K562 (cell line): Measurements from ENCODE around the gene CHD5. TPM values are rescaled to one million over a fixed set of nuclear protein-coding genes. Genes with fewer than 3 reads are reported as not detected.
A peak's percentile ranks its signal among the peaks of the same experiment; 100 is the strongest.

ENCODE experiments used
- CTBP1 ChIP-seq: fragments of 450-650 bp; IDR thresholded peaks from 2 replicates; pipeline ENCODE4 v1.6.1; 2016; ENCODE audit warnings: borderline replicate concordance
- E4F1 ChIP-seq: fragments of 250-450 bp; sonication (Bioruptor Pico); IDR thresholded peaks from 2 replicates; pipeline ENCODE4 v1.5.0; 2021; ENCODE audit warnings: mild to moderate bottlenecking, borderline replicate concordance
- EGR1 ChIP-seq: fragments of 450-650 bp; conservative IDR thresholded peaks from 2 replicates; pipeline ENCODE4 v1.6.1; 2017; ENCODE audit warnings: mild to moderate bottlenecking
- EP300 ChIP-seq: IDR thresholded peaks from 2 replicates; pipeline ENCODE4 v1.6.1; 2012; ENCODE audit warnings: low read length, improper control_type of control experiment
- ETV1 ChIP-seq: fragments of 450-650 bp; conservative IDR thresholded peaks from 2 replicates; pipeline ENCODE4 v1.6.1; 2016; ENCODE audit warnings: missing genetic modification characterization, control low read depth, low read depth, missing compliant biosample characterization
- FOXP1 ChIP-seq: sonication (generic); formaldehyde crosslinking; IDR thresholded peaks from 2 replicates; pipeline ENCODE4 v1.8.0; 2022; ENCODE audit warnings: mild to moderate bottlenecking, missing genetic modification reagents
- MAX ChIP-seq: sonication (generic); formaldehyde crosslinking; IDR thresholded peaks from 2 replicates; pipeline ENCODE4 v1.9.0; 2022; ENCODE audit warnings: mild to moderate bottlenecking, missing genetic modification reagents
- MAZ ChIP-seq, 2 experiments: fragments of 450-650 bp in 1 of 2; sonication (generic) in 1 of 2; formaldehyde crosslinking; IDR thresholded peaks in 1 of 2; conservative IDR thresholded peaks in 1 of 2; 2 replicates each; pipeline versions ENCODE4 v1.4.0 to v1.5.0; 2020; ENCODE audit warnings: mild to moderate bottlenecking in 1 of 2, missing genetic modification reagents in 1 of 2
- MEIS2 ChIP-seq: fragments of 450-650 bp; IDR thresholded peaks from 2 replicates; pipeline ENCODE4 v1.6.1; 2014; ENCODE audit warnings: mild to moderate bottlenecking; ENCODE audit not compliant: partially characterized antibody
- MYC ChIP-seq, 2 experiments: fragments of 250-450 bp in 1 of 2; sonication (Bioruptor Pico) in 1 of 2; IDR thresholded peaks; 2 replicates each; pipeline versions ENCODE4 v1.5.1 to v1.6.1; 2012 to 2021; ENCODE audit warnings: low read depth in 2 of 2, borderline replicate concordance in 1 of 2, improper control_type of control experiment in 1 of 2, low read length in 1 of 2, mild to moderate bottlenecking in 1 of 2, moderate library complexity in 1 of 2
- TEAD4 ChIP-seq, 2 experiments: sonication (generic) in 1 of 2; formaldehyde crosslinking in 1 of 2; IDR thresholded peaks; 2 replicates each; pipeline versions ENCODE4 v1.6.1 to v1.8.0; 2012 to 2022; ENCODE audit warnings: borderline replicate concordance in 1 of 2, inconsistent platforms in 1 of 2, low read length in 1 of 2, mild to moderate bottlenecking in 1 of 2, missing genetic modification reagents in 1 of 2
- VEZF1 ChIP-seq: fragments of 200-800 bp; sonication (Bioruptor generic); IDR thresholded peaks from 2 replicates; pipeline ENCODE4 v1.6.1; 2017; ENCODE audit warnings: missing genetic modification characterization, missing compliant biosample characterization
- ZMIZ1 ChIP-seq, 2 experiments: fragments of 150-350 bp in 1 of 2; IDR thresholded peaks; 2 replicates each; pipeline ENCODE4 v1.6.1; 2012 to 2016; ENCODE audit warnings: low read depth in 2 of 2, low read length in 2 of 2, mild to moderate bottlenecking in 1 of 2, moderate library complexity in 1 of 2
- ZNF277 ChIP-seq: fragments of 250-450 bp; sonication (Bioruptor Pico); IDR thresholded peaks from 2 replicates; pipeline ENCODE4 v1.8.0; 2022; ENCODE audit warnings: inconsistent platforms, mild to moderate bottlenecking, moderate library complexity, borderline replicate concordance
- ZNF507 ChIP-seq: conservative IDR thresholded peaks from 2 replicates; pipeline ENCODE4 v1.6.1; 2017; ENCODE audit warnings: missing genetic modification characterization, missing compliant biosample characterization
- ZNF699 ChIP-seq: fragments of 250-450 bp; sonication (Bioruptor Pico); IDR thresholded peaks from 2 replicates; pipeline ENCODE4 v1.8.0; 2021; ENCODE audit warnings: mild to moderate bottlenecking, moderate library complexity; ENCODE audit not compliant: insufficient replicate concordance
- polyA plus RNA-seq, 8 experiments: library from polyadenylated mRNA; depleted of rRNA in 4 of 8; stranded (reverse) in 5 of 8; unstranded in 3 of 8; fragments of >200 nt; fragmentation: Nextera tagmentation in 2 of 8; fragmentation: Illumina TruSeq in 1 of 8; extraction: Ambion mirVana in 2 of 8; extraction: Trizol in 1 of 8; gene quantifications; 2 replicates each; pipeline versions ENCODE4 v1.2.1 to v1.2.3, GENCODE V29; 2011 to 2014; ENCODE audit warnings: inconsistent platforms in 1 of 8, missing spikeins in 1 of 8
- total RNA-seq, 7 experiments: library from RNA; depleted of rRNA in 6 of 7; stranded (reverse); fragments of >200 nt in 6 of 7; fragmentation: Illumina TruSeq in 2 of 7; extraction: Trizol in 2 of 7; gene quantifications; 2 replicates each; pipeline versions ENCODE4 v1.2.1 to v1.2.3, GENCODE V29; 2011 to 2021; ENCODE audit warnings: low replicate concordance in 1 of 7

CHD5 gene
- total and polyA plus RNA-seq, 9 of the 15 experiments (the other 6 are each of a cell fraction or from before 2014, with no cell fraction given), result 0.03 to 0.52 (median 0.11) TPM; not detected in 2

- 0 out of 2 replicates have a peak, but pooled peaks have one; percentile 23 for TF ChIP-seq CTBP1
- no peak for TF ChIP-seq TEAD4 (IDR thresholded peaks at IDR 0.05; ENCODE audit: low read length)
- TF ChIP-seq TEAD4 (CRISPR knock-in tag; IDR thresholded peaks at IDR 0.05; ENCODE audit: borderline replicate concordance), result no peak
- TF ChIP-seq MAZ (CRISPR knock-in tag; conservative IDR thresholded peaks at IDR 0.05 in 1 of 2, IDR thresholded peaks at IDR 0.05 in 1 of 2), result peak in 1 of 2 experiments; percentile 49; a peak in 1 of 4 replicates
- peak; percentile 44 for TF ChIP-seq MEIS2
- TF ChIP-seq ZMIZ1 (IDR thresholded peaks at IDR 0.05; ENCODE audit: low read depth in 2 of 2, low read length in 2 of 2), result no peak
- TF ChIP-seq MYC (IDR thresholded peaks at IDR 0.05; ENCODE audit: low read depth, low read length), result peak; percentile 47
- no peak for TF ChIP-seq MYC (CRISPR knock-in tag; IDR thresholded peaks at IDR 0.05; ENCODE audit: borderline replicate concordance, low read depth)
- no peak for TF ChIP-seq EP300
- 0 out of 2 replicates have a peak, but pooled peaks have one; percentile 23 for TF ChIP-seq ETV1 (tag)
- TF ChIP-seq VEZF1 (CRISPR knock-in tag), result peak; percentile 51
- no peak for TF ChIP-seq ZNF277 (CRISPR knock-in tag)
- TF ChIP-seq ZNF699, result no peak
- TF ChIP-seq ZNF507 (tag), result no peak
- TF ChIP-seq EGR1, result peak; percentile 44; the same call in 1 of the 2 replicates
- 0 out of 2 replicates have a peak, but pooled peaks have one; percentile 54 for TF ChIP-seq FOXP1 (CRISPR knock-in tag)
- TF ChIP-seq E4F1 (CRISPR knock-in tag), result no peak
- peak; percentile 89 for TF ChIP-seq MAX (CRISPR knock-in tag)
Measured at GRCh38 chr1:6148497-6149241, 31.5 kb downstream of the CHD5 start (continued).
